K562 (cell line): ENCODE results near the gene CORT. TPM values are rescaled to one million over a fixed set of nuclear protein-coding genes. Genes with fewer than 3 reads are reported as not detected.

ENCODE experiments used
- ARHGAP35 ChIP-seq: fragments of 450-650 bp; IDR thresholded peaks from 2 replicates; pipeline ENCODE4 v1.6.1; 2018; ENCODE audit not compliant: partially characterized antibody
- BRD9 ChIP-seq: fragments of 450-650 bp; IDR thresholded peaks from 2 replicates; pipeline ENCODE4 v1.6.1; 2018; ENCODE audit warnings: low read depth; ENCODE audit not compliant: partially characterized antibody
- ELF4 ChIP-seq: fragments of 450-650 bp; formaldehyde crosslinking; IDR thresholded peaks from 2 replicates; pipeline ENCODE4 v1.4.0; 2022; ENCODE audit warnings: missing genetic modification characterization
- L3MBTL2 ChIP-seq: fragments of 450-650 bp; IDR thresholded peaks from 2 replicates; pipeline ENCODE4 v1.6.1; 2016; ENCODE audit warnings: mild to moderate bottlenecking, moderate library complexity
- MEIS2 ChIP-seq: fragments of 450-650 bp; IDR thresholded peaks from 2 replicates; pipeline ENCODE4 v1.6.1; 2014; ENCODE audit warnings: mild to moderate bottlenecking; ENCODE audit not compliant: partially characterized antibody
- PCBP1 ChIP-seq: fragments of 200-400 bp; formaldehyde crosslinking; IDR thresholded peaks from 2 replicates; pipeline ENCODE4 v1.6.1; 2018; ENCODE audit warnings: mild to moderate bottlenecking, low read depth, low read length; ENCODE audit not compliant: poor library complexity, severe bottlenecking
- PHTF2 ChIP-seq: fragments of 250-450 bp; sonication (Bioruptor Pico); IDR thresholded peaks from 2 replicates; pipeline ENCODE4 v1.5.0; 2021; ENCODE audit warnings: mild to moderate bottlenecking
- POLR2B ChIP-seq: fragments of 450-650 bp; IDR thresholded peaks from 2 replicates; pipeline ENCODE4 v1.6.1; 2018; ENCODE audit warnings: low read depth; ENCODE audit not compliant: partially characterized antibody
- RAD51 ChIP-seq: fragments of 450-650 bp; IDR thresholded peaks from 2 replicates; pipeline ENCODE4 v1.7.1; 2016; ENCODE audit warnings: low read depth, mild to moderate bottlenecking, borderline replicate concordance
- TAF15 ChIP-seq: fragments of 200-400 bp; formaldehyde crosslinking; IDR thresholded peaks from 2 replicates; pipeline ENCODE4 v1.6.1; 2017; ENCODE audit warnings: mild to moderate bottlenecking, low read depth, low read length, moderate library complexity
- TCFL5 ChIP-seq: fragments of 250-450 bp; sonication (Bioruptor Pico); conservative IDR thresholded peaks from 2 replicates; pipeline ENCODE4 v1.6.1; 2021; ENCODE audit warnings: mild to moderate bottlenecking, moderate library complexity, matching md5 sums
- U2AF2 ChIP-seq: fragments of 200-400 bp; formaldehyde crosslinking; optimal IDR thresholded peaks from 2 replicates; pipeline ENCODE3; 2017; ENCODE audit warnings: low read depth, mild to moderate bottlenecking, low read length
- polyA plus RNA-seq, 8 experiments: library from polyadenylated mRNA; depleted of rRNA in 4 of 8; stranded (reverse) in 5 of 8; unstranded in 3 of 8; fragments of >200 nt; fragmentation: Nextera tagmentation in 2 of 8; fragmentation: Illumina TruSeq in 1 of 8; extraction: Ambion mirVana in 2 of 8; extraction: Trizol in 1 of 8; gene quantifications; 2 replicates each; pipeline versions ENCODE4 v1.2.1 to v1.2.3, GENCODE V29; 2011 to 2014; ENCODE audit warnings: inconsistent platforms in 1 of 8, missing spikeins in 1 of 8
- total RNA-seq, 7 experiments: library from RNA; depleted of rRNA in 6 of 7; stranded (reverse); fragments of >200 nt in 6 of 7; fragmentation: Illumina TruSeq in 2 of 7; extraction: Trizol in 2 of 7; gene quantifications; 2 replicates each; pipeline versions ENCODE4 v1.2.1 to v1.2.3, GENCODE V29; 2011 to 2021; ENCODE audit warnings: low replicate concordance in 1 of 7
- TF ChIP-seq, protein P1 (sequence below): fragments of 200-800 bp; sonication (Bioruptor generic); IDR thresholded peaks from 2 replicates; pipeline ENCODE4 v1.6.1; 2017; ENCODE audit warnings: missing genetic modification characterization, missing compliant biosample characterization
- TF ChIP-seq, protein P2 (sequence below): fragments of 250-450 bp; sonication (Bioruptor Pico); IDR thresholded peaks from 2 replicates; pipeline ENCODE4 v1.5.0; 2022; ENCODE audit warnings: mild to moderate bottlenecking
- TF ChIP-seq, protein P3 (sequence below): IDR thresholded peaks from 2 replicates; pipeline ENCODE4 v1.6.1; 2011; ENCODE audit not compliant: insufficient read length; ENCODE audit errors: extremely low read depth
- TF ChIP-seq, protein P4 (sequence below): fragments of 250-450 bp; sonication (Bioruptor Pico); IDR thresholded peaks from 2 replicates; pipeline ENCODE4 v1.5.0; 2021; ENCODE audit warnings: mild to moderate bottlenecking, borderline replicate concordance
- TF ChIP-seq, protein P5 (sequence below): sonication (generic); formaldehyde crosslinking; IDR thresholded peaks from 2 replicates; pipeline ENCODE4 v1.8.1; 2023; ENCODE audit warnings: mild to moderate bottlenecking, missing genetic modification reagents
- TF ChIP-seq, protein P6 (sequence below): sonication (generic); formaldehyde crosslinking; IDR thresholded peaks from 2 replicates; pipeline ENCODE4 v1.9.0; 2022; ENCODE audit warnings: mild to moderate bottlenecking, missing genetic modification reagents

Gene CORT
- total and polyA plus RNA-seq, 9 of the 15 experiments (the other 6 are each of a cell fraction or from before 2014, with no cell fraction given): 0.08 to 0.54 (median 0.13) TPM; not detected in 5

DNA sequence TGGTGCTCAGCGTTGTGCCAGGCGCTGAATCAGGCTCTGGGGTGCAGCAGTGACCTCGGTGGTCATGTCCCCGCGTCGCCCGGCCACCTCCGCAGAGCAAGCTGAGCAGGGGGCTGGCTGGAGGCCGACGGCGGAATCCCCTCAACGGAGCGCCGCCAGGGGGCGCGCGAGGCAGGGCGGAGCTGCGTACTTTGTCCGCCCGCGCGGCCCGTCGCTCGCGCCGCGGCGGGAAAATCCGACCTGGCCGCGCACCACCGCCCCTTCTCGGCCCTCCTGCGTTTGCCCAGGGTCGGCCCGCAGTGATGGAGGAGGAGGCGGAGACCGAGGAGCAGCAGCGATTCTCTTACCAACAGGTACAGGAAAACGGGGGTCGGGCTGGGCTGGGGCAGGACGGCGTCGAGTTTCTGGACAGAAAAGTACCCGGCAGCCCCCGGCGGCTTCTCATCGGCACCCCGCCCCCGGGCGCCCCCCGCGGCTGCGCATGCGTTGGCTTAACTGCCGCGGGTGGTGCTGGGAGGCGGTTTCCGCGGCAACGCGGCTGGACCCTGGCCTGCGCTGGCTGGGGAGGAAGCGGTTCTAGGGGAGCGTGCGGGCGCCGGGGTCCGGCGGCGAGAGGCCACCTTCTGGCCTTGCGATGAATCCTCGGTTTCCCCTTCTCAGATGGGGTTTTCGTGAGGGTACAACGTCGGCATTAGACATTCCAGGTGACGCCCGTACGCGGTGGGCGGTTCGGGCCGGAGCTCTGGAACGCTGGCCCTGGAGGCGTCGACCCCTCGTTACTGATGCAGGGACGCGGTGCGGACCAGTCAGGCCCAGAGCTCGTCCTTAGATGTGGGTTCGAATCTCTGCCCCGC is 19.4 kb upstream of the CORT start, which contains the start of gene CENPS (continued):
- TF ChIP-seq, protein P1, sequence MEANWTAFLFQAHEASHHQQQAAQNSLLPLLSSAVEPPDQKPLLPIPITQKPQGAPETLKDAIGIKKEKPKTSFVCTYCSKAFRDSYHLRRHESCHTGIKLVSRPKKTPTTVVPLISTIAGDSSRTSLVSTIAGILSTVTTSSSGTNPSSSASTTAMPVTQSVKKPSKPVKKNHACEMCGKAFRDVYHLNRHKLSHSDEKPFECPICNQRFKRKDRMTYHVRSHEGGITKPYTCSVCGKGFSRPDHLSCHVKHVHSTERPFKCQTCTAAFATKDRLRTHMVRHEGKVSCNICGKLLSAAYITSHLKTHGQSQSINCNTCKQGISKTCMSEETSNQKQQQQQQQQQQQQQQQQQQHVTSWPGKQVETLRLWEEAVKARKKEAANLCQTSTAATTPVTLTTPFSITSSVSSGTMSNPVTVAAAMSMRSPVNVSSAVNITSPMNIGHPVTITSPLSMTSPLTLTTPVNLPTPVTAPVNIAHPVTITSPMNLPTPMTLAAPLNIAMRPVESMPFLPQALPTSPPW (CRISPR knock-in tag): peak; percentile 91
- TF ChIP-seq, protein P2, sequence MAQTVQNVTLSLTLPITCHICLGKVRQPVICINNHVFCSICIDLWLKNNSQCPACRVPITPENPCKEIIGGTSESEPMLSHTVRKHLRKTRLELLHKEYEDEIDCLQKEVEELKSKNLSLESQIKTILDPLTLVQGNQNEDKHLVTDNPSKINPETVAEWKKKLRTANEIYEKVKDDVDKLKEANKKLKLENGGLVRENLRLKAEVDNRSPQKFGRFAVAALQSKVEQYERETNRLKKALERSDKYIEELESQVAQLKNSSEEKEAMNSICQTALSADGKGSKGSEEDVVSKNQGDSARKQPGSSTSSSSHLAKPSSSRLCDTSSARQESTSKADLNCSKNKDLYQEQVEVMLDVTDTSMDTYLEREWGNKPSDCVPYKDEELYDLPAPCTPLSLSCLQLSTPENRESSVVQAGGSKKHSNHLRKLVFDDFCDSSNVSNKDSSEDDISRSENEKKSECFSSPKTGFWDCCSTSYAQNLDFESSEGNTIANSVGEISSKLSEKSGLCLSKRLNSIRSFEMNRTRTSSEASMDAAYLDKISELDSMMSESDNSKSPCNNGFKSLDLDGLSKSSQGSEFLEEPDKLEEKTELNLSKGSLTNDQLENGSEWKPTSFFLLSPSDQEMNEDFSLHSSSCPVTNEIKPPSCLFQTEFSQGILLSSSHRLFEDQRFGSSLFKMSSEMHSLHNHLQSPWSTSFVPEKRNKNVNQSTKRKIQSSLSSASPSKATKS: no peak
- no peak for TF ChIP-seq BRD9
- TF ChIP-seq, protein P3, sequence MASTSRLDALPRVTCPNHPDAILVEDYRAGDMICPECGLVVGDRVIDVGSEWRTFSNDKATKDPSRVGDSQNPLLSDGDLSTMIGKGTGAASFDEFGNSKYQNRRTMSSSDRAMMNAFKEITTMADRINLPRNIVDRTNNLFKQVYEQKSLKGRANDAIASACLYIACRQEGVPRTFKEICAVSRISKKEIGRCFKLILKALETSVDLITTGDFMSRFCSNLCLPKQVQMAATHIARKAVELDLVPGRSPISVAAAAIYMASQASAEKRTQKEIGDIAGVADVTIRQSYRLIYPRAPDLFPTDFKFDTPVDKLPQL: no peak
- TF ChIP-seq L3MBTL2: peak; percentile 100
- TF ChIP-seq, protein P4, sequence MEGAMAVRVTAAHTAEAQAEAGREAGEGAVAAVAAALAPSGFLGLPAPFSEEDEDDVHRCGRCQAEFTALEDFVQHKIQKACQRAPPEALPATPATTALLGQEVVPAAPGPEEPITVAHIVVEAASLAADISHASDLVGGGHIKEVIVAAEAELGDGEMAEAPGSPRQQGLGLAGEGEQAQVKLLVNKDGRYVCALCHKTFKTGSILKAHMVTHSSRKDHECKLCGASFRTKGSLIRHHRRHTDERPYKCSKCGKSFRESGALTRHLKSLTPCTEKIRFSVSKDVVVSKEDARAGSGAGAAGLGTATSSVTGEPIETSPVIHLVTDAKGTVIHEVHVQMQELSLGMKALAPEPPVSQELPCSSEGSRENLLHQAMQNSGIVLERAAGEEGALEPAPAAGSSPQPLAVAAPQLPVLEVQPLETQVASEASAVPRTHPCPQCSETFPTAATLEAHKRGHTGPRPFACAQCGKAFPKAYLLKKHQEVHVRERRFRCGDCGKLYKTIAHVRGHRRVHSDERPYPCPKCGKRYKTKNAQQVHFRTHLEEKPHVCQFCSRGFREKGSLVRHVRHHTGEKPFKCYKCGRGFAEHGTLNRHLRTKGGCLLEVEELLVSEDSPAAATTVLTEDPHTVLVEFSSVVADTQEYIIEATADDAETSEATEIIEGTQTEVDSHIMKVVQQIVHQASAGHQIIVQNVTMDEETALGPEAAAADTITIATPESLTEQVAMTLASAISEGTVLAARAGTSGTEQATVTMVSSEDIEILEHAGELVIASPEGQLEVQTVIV (CRISPR knock-in tag): no peak
- peak; percentile 88 for TF ChIP-seq MEIS2
- TF ChIP-seq, protein P5, sequence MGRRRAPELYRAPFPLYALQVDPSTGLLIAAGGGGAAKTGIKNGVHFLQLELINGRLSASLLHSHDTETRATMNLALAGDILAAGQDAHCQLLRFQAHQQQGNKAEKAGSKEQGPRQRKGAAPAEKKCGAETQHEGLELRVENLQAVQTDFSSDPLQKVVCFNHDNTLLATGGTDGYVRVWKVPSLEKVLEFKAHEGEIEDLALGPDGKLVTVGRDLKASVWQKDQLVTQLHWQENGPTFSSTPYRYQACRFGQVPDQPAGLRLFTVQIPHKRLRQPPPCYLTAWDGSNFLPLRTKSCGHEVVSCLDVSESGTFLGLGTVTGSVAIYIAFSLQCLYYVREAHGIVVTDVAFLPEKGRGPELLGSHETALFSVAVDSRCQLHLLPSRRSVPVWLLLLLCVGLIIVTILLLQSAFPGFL: peak; percentile 83; the same call in 1 of the 2 replicates
- TF ChIP-seq U2AF2: no peak
- TF ChIP-seq POLR2B: peak; percentile 60
- no peak for TF ChIP-seq RAD51
- TF ChIP-seq, protein P6, sequence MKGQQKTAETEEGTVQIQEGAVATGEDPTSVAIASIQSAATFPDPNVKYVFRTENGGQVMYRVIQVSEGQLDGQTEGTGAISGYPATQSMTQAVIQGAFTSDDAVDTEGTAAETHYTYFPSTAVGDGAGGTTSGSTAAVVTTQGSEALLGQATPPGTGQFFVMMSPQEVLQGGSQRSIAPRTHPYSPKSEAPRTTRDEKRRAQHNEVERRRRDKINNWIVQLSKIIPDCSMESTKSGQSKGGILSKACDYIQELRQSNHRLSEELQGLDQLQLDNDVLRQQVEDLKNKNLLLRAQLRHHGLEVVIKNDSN (CRISPR knock-in tag): no peak; the same call in 1 of the 2 replicates
- TF ChIP-seq PCBP1: no peak
- TF ChIP-seq TCFL5 (CRISPR knock-in tag): no peak; the same call in 1 of the 2 replicates
- TF ChIP-seq TAF15: no peak
- no peak for TF ChIP-seq PHTF2 (CRISPR knock-in tag)
- no peak for TF ChIP-seq ELF4
- no peak for TF ChIP-seq ARHGAP35
